CD4-positive, alpha-beta T cell treated with Interleukin-4 for 1 hour (primary cell): ENCODE data around the gene EHHADH.

ENCODE experiments used
- DNase-seq, 2 donors: peaks; one replicate each; pipeline ENCODE4 v3.0.0-alpha.2; 2020 to 2022

Gene EHHADH

DNA sequence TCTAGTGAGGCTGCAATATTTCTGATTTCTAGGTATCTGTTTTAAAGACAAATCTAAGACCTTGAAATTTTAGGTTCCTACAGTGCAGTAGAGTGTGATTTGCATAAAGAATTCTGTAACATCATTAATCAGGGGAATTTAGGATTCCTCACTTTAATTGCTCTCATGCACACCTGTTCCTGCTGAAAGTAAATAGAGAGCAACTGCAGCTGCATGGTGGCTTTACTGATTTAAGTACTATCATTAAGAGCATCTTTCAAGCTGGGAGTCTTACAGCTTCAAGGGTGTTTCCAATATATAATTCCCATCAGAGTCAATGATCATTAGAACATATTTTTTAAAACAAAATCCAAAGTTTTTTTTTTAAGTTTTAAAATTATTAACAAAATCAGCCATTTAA, 65.0 kb downstream of the EHHADH start:
- DNase-seq = no peak

DNA sequence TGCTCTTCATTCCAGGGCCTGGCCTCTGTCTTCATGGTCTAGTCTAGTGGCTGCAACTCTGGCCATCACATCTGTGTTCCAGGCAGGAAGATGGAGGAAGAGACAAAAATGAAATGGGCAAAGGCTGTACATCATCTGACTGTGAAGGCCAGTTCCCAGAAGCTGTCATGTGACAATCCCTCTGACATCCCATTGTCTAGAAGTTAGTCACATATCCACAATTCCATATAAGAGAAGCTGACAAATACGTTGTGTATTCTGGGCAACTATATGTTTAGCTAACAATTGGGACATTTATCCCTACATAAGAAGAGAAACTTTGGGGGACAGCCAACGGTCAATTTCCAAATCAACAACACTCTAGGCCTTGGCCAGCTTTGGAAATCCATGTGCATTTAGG, 66.5 kb downstream of the EHHADH start:
- DNase-seq = no peak

DNA sequence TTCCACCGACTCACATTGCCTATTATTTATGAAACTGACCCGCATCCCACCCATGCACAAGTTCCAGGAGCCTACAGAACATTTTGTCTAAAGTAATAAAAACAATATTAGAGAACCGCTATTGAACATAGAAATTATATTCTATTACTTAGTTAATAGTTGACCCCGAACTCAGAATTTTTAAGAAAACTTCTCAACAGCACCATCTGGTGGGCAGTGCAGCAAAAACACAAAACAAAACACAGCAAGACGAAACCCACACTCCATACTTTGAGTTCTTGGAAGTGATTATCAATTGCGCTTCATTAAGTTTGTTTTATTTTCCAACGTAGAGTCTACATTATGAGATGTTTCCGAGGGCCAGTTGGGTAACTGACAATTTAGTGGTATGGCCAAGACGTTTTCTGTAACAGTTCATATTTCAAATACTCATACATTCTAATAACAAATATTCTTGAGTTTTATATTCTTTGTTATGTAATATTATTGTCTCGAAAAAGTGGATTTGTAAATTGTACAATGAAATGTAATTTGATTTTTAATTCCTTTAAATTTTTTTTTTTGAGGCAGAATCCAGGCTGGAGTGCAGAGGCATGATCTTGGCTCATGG, 77.0 kb downstream of the EHHADH start:
- DNase-seq = peak in 1 of 2 donors; percentile 24

DNA sequence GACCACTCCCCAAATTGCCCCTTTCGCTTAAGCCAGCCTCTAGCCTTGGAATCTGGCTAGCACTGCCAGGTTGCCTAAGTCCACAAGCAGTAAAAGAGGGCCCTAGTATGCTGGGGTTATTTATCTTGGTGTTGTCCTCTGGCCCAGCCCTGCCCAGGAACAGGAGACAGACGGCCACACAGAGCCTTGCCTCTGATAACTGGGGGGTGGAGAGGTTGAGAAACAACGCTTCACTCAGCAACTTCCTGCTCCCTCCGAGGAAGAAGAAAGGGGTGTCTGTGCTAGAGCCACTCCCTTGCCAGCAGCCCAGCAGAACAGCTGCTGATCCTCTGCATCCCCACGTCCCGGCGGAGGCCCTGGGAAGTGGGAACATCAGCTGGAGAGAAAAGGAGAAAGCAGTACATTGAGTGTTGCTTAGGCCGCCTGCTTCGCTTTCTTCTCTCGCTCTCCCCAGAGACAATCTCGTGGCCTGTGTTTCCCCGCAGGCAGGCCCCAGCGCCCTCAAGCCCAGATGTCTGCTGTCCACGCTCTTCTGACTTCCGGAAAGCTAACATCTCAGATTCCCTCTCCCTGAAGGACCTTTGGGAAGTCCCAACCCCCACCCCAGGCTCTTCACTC, 78.4 kb downstream of the EHHADH start:
- peak in 1 of 2 donors; percentile 27 for DNase-seq

DNA sequence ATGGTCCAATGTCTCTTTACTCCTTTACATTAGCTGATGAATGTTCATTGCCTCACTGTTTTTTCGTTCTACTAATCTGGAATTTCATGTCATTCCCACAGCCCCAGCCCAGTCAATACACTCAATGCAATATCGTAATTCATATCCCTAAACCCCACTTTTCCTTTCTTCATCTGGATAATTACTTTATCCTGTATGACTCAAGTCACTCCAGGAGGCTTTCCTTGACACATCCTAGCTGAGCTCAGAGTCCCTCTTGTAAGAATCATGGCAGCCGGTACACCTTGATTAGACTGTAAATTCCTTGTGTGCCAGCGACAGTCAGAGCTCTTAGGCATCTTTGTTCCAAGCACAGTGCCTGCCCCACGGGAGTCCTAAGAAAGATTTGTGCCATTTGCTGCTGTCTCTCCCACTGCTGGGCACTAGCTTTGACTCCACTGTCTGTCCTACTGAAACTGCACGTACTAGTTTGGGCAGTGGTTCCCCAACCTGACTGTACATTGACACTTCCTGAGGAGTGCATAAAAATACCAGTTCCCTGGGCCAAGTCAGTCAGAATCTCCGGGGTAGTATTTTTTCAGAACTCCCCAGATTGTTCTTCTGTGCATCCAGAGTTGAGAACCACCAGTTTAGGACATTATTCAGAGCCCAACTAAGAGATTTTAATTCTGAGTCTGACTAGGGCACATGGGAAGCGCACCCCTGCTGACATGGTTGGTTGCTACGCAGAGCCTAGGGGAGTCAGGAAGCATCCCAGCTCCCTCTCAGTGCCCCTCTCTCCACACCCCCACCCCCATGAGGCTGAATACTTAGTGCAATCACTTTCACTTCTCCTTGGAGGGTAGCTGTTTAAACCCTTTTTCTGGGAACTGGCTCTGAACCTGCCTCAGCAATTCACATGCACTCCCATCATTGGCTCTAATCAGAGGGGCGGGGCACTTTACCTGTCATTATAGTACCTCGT, 81.5 kb downstream of the EHHADH start:
- no peak for DNase-seq

DNA sequence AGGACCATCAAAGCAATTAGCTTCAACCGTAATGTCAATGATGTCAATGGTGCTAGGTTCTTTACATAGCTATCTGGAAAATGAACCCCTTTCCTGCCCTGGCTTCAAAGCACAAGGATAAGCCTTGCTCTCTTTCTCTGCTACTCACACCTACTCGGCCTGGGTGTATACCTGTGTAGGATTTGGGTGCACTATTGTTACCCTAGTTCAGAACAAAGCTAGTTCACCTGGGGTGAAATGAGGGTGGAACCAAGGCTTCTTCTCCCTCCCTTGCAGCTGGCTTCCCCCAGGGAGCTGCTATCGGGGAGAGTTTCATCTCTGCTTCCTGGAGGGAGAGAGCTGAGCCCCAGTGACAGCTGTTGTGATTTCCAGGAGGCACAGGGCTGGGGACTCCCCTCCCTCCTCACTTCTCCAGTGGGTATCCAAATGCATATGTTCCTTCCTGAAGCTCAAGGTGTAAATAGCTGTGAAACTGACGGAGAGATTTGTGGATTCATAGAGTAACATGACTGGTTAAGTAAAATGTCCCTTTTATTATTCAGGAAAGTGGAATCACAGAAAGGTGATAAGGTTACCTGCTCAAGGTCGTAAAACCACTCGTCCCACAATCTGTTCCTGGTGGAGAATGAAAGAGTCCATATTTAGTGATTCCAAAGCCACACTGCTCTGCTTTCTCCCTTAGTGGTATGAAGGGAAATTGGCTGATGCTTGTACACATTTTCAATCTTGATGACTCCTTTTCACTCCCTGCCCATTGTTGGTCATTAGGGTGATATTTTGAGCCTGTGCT, 89.2 kb downstream of the EHHADH start:
- DNase-seq = no peak

DNA sequence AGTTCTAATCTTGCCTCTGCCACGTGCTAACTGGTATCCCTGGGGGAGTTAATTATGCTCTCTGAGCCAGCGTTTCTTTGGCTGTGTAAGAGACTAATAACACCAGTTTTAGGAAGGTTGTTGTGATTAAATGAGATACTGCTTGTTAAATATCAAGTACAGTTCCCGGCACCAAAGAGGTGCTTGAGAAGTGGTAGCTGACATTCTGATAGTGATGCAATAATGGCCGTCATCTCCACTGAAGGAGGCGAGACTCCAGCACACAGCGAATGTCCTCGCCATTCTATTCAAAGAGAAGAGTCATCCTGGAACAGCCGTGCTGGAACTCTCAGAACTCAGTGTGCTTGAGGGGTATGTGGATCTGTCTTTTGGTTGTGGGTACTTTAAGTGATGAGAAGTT, 91.2 kb downstream of the EHHADH start:
- no peak for DNase-seq

DNA sequence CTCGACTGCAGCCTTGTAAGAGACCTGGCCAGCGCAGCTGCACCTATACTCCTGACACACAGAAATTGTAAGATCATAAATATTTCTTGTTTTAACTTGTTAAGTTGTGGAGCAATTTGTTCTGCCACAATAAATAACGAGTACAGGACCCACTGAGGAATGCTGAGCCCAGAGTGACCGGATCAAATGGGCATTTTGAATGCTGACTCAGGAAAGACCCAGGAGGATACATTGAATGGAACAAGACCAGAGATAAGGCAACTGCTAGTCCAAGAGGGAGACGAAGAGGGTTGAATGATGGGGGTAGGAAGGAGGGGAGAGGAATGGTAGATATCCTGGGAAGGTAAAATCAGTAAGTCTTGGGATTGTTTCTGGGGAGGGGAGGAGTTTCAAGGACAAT, 92.1 kb downstream of the EHHADH start:
- no peak for DNase-seq

DNA sequence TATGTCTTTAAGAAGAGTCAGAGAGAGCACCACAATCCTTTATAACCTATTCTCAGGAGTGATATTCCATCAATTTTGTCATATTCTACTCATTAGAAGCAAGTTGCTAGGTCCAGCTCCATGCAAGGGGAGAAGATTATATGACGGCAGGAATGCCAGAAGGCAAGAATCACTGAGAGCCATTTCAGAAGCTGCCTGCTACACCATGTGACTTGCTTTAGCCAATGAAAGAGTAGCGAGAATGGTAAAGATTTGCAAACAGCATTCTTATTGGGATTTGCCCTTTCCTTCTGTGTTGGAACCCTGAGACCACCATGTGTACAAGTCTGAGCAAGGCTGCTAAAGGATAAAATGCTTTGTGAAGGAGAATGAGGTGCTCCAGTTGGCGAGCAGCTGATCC, 96.5 kb downstream of the EHHADH start:
- no peak for DNase-seq

DNA sequence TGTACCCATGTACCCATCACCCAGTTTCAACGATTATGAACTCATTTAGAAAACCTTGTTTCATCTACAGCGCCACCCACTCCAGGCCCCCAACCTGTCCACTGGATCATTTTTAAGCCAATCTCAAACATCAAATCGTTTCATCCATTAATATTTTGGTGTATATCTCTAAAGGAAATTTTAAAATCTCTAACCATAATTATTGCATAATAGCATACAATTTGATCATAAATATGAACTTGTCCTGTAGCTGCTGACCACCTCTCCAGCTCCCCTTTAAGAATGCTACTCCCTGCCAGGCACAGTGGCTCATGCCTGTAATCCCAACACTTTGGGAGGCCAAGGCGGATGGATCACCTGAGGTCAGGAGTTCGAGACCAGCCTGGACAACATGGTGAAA, 98.2 kb downstream of the EHHADH start:
- no peak for DNase-seq

DNA sequence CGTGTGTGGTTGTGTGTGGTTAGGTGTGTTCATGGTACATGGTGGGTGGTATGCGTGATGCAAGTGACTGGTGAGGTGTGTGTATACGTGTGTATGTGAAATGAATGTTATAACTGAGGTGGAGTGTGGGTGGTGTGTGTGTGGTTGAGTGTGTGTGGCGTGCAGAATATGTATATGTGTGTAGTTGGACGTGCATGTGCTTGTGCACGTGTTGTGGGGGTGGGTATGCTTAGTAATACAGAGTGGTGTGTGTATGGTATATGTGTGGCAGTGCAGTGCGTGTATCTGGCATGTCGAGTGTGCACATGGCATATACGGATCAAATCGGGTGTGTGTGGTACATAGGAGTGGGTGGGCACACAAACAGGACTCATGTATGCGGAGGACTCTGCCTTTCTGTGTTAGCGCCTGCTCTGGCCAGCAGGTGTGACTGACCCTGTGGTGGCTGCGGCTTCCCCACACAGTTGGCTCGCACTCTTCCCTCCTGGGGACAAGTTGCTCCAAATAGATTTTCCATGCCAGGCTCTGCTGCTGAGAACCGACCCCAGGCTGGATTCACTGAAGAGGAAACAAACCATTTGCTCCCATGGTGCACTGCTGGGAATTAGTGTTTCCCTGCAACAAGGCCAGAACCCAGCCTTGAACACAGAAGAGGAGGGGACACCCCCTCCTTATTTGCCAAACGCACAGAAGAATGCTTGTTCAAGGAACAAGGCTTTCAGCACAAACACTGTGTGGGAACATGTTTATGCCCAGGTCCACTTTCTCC, 99.8 kb downstream of the EHHADH start:
- no peak for DNase-seq

DNA sequence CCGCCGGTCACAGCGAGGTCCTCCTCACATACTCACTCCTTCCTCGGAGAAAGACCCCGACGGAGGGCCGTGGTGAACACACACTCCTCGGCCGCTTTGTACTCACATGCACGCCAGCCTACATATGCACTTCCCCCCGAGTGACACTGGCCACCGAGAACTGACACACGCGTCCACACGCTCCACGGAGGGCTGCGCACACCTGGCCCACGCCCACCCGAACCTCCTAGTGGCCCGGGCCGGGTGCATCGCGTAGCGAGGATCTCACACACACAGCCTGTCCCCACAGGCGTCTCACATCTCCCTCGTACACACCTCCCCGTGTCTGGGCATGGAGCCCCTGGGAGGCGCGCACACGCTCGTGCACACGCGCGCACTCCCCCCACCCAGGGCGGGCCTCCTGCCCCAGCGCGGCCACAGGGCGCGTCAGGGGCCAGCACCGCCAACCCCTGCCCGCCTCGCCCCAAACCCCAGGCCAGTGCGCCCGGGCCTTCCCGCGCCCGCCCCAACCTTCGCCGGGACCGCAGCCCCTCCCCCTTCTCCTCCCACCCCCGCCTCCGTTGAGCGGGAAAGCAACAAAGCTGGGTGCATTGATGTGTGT, 100.6 kb downstream of the EHHADH start:
- DNase-seq = no peak

DNA sequence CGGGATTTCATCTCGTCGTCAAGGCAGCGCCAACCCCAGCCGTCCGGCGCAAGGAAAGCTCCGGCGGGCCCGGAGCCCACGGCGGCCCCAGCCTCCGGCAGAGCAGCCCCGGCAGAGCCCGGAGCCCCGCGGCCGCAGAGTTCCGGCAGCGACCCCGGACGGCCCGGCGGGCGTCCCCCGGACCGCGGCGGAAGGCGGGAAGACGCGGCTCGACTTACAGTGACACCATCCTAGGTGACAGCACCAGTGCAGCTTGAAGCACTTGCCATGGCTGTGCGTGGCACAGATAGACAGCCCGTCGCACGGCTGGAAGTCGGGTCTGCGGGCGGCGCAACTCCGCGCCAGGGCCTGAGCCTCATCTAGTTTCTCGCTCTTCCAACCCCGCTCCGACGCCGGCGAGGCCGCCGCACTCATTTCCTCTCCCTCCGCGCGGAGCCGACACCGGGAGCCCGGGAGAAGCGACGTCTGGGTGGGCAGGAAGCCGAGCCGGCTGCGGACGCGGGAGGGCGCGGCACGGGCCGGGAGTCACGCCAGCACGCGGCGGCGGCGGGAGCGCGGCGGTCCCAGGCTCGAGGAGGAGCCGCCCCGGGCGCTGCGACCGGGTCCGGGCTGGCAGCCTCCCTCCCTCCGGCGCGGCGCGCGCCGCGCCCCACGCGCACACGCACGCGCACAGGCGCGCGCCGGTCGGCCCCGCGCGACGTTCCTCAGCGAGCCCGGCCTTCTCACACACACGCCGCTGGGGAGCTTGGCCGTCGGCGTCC, 101.3 kb downstream of the EHHADH start, which contains the start of gene C3orf70:
TSS of gene C3orf70 (minus strand) at position 651 of the 761 bp plus-strand sequence. CDS start at position 414, 237 bp downstream.
- DNase-seq = peak in 1 of 2 donors; percentile 2

DNA sequence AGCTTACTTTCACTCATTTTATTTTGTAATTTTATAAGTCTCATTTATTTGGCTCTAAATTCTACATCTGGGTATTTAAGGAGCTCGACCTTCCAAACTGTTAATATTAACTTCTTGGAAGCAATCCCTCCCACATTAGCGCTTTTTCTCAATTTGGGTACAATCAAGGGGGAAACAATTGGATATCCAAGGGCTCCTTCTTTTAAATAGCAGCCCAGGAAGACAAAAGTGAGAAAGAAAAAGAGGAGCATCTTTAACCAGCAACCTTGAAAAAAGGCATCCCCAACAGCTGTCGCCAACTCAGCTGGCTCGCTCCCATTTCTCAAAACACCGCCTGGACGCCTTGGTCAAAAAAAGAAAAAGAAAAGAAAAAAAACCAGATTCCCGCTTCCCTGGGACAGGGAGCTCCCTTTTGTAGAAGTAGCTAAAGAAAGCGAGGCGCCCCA, 101.9 kb downstream of the EHHADH start:
- no peak for DNase-seq

DNA sequence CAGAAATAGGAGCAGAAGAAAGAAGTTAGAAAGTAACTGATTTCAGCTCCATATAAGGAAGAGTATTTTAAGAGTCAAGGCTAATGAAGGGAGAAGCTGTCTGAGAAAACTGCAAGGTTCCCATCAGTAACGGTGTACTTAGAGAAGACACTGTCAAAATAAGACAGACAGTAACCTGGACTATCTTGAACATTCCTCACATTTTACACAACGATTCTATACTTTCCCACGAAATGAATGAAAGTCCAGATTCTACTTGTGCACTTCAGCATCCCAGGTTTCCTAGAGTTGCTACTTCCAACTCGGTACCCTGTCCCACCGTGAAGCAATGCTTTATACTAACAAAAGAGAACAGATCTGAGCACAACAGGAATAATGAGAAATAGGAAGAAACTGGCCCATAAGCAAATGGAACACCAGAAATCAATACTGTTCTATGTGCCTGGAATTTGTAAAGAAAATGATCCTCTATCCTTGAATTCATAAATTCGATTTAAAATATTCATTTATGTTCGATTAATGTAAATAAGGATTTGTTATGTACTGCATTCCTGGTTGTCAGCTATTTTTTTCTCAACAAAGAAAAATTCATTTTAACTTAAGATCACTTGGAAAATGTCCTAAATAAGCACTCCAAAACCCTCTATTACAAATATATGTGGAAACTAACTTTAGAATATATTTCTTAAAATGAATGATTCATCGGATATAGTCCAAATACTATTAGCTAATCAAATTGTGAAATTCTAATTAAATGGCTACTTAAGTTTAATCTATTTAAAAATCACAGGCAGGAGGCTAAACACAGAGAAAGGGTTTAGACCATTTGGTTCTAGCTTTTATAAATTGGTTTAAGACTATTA, 102.5 kb downstream of the EHHADH start:
- no peak for DNase-seq

DNA sequence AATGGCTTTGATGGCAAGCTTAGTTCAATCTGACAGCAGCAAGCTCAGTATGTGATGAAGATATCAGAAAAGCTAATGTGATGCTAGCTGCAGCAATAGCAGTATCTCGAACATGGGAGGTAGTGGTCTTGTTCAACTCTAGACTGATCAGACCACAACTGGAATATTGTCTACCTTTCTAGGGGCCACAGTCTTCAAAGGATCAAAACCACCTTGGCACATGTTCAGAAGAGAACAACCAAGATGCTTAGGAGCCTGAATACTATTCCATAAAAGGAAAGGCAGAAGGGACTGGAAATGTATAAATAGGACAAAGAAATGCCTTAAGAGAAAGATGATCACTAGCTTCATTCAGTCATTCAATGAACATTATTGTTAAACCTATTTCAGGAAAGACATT, 103.3 kb downstream of the EHHADH start:
- no peak for DNase-seq

DNA sequence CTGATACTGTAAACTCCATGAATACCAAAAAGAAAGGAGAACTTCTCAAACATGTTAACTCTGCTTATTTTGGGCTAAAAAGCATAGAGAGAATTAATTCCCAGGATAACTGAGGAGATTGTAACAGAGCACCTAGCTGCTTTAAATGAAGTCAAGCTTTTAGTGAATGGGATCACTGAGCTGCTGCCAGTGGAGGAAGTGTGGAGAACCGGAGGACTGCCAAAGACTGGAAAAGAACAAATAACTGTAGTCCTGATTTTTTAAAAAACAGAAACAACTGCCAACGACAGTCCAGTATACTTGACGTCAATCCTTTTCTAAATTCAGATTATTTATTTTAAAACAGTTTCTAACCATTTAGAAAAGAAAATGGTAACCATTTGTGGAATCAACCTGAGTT, 104.3 kb downstream of the EHHADH start:
- no peak for DNase-seq

DNA sequence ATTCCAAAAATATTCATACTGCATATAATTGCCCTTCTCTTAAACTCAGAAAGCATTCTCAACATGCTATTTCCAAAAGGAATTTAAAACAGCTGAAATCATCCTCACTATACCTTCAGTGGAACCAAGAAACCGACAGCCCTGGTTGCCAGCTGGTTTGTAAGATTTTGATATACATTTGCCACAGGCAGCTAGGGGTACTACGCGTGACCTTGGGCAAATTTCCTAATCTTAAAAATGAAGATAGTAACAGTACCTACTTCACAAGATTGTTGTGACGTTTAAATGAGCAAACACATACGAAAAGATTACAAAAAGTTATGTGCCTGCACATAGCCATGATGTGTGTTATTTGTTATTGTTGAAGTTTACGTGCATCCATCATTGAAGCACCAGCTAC, 108.3 kb downstream of the EHHADH start:
- DNase-seq = no peak

DNA sequence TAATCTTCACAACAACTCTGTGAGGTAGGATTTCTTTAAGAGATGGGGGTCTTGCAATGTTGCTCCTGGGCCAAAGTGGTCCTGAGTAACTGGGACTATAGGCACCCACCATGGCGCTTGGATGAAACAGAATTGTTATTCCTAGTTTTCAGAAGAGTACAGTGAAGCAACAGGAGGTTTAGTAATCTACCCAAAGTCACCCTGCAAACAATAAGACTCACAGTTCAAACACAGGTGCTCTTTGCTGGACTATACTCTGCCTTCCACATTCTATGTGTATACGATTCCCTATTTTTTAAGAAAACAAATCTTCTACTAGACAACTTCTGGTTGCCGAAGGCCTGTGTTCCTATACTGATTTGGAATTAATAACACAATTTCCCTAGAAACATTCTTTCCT, 109.1 kb downstream of the EHHADH start:
- DNase-seq = no peak
